NCI-H2227 (cell line): ENCODE data around the gene SERPINA10.

Source experiments
- DNase-seq: peaks from one replicate; lab custom pipeline; 2025; ENCODE audit not compliant: unreplicated experiment; lab: John Stamatoyannopoulos, UW

Gene SERPINA10, protein sequence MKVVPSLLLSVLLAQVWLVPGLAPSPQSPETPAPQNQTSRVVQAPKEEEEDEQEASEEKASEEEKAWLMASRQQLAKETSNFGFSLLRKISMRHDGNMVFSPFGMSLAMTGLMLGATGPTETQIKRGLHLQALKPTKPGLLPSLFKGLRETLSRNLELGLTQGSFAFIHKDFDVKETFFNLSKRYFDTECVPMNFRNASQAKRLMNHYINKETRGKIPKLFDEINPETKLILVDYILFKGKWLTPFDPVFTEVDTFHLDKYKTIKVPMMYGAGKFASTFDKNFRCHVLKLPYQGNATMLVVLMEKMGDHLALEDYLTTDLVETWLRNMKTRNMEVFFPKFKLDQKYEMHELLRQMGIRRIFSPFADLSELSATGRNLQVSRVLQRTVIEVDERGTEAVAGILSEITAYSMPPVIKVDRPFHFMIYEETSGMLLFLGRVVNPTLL

DNA sequence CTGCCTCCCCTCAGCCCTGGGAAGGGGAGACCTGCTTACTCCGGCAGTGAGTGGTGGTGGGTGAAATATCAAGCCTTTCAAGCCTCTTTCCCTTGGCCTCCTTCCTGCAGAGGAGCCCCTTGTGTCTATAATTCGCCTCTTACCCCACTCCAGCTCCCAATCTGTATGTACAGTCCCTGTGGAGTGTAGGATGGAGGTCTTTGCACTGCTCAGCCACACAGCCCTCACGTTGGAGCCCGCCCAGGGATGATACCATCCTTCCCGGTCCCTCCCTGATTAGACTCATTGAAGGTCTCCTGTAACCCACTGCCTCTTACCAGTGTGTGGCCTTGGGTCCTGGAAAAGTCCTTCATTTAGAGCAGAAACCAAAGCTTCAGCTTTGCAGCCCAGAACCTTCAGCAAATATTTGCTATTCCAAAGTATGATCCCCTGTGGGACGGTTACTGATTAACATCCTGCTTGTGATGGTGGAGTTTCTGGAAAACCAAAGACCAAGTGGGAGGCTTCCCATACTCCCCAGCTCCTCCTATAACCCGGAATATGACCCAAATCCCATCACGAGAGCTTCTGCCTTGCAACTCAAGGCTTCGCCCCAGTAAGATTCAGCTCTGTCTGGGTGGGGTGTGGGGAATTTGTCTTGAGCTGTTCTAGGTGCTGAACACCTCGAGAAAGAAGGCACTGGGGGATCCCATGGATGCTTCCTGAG is at the start of gene SERPINA10:
TSS of gene SERPINA10 (minus strand) at position 397 of the 706 bp plus-strand sequence. CDS start 2,675 bp downstream, outside the sequence.
- DNase-seq: no peak

DNA sequence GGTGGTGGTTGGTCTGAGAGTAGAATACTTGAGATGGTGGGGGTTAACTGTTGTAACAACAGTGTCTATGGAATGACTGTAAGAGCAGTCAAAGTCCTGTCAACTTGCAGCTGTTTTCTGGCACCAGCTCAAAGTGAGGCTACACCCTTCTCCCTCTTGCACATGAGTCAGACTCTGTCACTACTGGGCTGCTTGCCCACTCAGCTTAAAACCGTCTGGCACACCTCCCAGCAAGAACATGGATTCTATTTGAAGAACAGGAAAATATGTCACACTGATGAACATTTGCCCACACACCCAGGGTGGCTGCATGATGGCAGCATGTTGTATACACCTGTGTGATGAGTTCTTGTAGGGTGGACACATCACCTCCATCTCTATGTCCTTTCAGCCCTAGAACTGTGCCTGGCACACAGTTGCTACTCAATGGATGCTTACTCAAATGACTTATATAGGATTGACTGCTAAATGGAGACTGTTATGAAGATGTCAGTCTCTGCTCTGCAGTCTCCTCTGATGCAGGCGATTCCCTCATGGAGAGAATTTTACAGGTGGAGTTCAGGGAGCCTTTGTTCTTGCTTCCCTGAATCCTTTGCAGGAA is 49.4 kb upstream of the SERPINA10 start:
- DNase-seq: no peak

DNA sequence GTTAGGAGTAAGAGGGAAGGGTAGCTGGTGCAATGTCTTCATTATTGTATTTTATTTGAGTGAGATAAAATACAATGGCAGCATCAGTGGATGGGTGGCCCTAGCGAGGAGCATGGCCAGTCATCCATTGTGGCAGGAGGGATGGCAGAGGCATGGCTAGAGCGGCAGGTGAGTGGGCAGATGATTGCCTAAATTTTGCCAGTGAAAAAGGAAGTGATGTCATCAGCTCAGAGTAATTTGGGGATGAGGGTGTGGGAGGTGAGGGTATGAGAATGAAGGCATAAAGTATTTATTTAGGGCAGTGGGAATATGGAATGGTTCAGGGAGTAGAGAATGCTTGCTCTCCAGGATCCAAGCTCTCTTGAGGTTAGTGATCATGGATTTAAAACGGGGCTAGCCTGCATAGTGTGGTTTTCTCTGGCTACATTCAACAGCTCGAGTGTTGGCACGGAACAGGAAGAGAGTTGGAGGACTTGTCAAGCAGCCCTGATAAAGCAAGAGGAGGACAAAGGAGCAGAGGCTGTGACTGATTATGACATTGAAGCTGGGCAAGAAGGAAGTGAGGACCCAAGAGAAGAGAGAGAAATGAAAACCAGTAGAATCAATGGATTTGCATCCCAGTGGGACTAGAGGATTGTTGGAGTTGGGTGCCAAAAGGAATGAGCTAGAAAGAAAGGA is 48.7 kb upstream of the SERPINA10 start:
- no peak for DNase-seq

DNA sequence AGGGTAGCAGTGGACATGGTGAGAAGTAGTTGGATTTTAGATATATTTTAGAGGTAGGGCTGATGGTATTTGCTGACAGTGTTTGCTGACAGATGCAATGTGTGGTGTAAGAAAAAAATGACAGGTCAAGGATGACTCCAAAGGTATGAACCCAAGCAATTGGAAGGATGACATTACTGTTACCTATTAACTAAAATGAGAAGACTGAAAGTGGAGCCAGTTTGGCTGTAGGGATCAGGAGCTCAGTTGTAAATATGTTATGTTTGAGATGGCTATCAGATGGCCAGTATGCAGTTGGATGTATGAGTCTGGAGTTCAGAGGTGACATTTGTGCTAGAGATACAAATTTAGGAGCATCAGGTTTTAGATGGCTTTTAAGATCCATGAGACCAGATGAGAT is 47.5 kb upstream of the SERPINA10 start:
- no peak for DNase-seq

DNA sequence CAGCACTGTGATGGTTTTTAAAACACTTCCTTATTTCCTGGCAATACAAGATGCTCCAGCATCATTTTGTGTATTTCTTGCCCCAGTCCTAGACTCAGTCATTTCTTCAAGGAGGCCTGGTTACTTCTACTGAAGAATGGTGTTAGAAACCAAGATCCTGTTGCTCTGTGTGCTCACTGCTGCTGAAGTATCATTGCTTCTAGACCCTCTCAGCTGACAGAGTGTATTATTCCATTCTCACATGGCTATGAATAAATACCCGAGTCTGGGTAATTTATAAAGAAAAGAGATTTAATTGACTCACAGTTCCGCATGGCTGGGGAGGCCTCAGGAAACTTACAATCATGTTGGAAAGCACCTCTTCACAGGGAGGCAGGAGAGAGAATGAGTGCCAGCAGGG is 45.0 kb upstream of the SERPINA10 start:
- no peak for DNase-seq

DNA sequence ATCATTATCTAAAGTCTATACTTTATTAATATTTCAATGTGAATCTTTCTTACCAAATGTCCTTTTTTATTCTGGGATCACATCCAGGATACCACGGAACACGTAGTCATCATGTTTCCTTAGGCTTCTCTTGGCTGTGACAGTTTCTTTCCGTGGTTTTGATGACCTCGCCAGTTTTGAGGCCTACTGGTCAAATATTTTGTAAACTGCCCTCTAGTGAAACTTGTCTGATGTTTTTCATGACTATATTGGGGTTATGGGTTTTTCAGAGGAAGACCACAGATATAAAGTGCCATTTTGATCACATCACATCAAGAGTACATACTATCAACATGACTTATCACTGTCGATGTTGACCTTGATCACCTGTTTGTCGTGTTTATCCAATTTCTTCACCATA is 44.2 kb upstream of the SERPINA10 start:
- DNase-seq: no peak

DNA sequence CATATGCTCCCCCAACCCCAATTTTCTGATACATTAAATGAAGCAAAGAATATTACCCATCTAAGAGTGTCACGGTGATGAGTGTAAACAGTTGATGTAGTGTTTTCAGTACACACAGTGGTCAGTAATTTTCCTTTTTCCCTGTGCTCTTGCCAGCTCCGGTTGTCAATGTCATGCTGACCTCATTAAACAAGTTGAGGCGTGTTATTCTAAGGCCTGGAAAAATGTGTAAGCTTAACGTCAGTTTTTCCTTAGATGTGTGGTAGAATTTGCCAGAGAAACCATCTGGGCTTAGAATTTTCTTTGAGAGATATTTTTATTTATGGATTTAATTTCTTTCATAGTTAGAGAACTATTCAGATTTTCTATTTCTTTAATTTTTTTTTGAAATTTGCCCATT is 41.8 kb upstream of the SERPINA10 start:
- no peak for DNase-seq

DNA sequence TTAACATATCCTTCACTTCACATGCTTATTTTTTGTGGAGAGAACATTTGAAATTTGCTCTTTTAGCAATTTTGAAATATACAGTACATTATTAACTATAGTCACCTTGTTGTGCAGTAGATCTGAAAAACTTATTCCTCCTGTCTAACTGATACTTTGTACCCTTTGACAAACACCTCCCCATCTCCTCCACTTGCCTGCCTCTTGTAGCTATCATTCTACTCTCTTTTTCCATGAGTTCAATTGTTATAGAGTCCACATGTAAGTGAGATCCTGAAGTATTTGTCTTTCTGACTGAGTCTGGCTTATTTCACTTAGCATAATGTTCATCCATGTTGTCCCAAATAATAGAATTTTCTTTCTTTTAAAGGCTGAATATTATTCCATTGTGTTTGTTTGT is 39.5 kb upstream of the SERPINA10 start:
- no peak for DNase-seq

DNA sequence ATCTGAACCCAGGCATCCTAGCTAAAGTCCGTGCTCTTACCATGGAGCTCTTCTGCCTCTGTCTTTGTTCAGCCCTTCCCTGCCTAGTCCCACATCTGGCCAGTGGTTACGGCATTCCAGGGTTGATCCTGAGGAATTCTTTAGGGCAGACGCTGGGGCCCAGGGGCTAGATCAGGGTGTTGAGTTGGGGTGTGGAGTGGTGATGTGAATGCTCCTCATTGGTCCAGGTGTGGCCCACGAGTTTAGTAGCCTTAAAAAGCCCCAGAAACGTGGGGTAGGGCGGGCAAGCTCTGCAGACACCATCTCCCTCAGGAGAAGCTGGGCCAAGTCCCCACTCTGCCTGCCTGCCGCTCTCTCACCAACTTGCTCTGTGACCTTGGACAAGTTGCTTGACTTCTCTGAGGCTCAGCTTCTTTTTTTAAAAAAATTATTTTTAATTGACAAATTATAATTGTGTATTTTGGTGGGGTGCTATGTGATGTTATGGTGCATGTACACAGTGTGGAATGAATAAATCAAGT is 39.1 kb upstream of the SERPINA10 start:
- DNase-seq: no peak

DNA sequence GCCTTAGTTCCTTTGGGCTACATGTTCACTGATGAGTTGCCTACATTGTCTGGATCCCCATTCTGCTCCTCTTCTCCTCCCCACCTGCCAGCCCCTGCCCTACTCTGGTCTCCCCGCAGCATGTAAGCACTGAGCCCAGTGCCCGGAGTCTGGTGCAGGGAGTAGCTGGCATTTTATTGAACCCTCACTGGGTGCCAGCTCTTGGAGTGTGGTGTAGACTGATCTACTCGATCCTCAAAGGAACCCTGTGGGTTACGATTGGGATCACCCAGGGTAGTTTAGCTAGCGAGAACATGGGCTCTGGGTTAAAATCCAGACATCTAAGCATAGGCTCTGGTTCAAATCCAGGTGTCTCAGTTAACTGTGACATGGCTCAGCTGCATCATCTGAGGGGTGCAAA is 38.4 kb upstream of the SERPINA10 start:
- DNase-seq: no peak

DNA sequence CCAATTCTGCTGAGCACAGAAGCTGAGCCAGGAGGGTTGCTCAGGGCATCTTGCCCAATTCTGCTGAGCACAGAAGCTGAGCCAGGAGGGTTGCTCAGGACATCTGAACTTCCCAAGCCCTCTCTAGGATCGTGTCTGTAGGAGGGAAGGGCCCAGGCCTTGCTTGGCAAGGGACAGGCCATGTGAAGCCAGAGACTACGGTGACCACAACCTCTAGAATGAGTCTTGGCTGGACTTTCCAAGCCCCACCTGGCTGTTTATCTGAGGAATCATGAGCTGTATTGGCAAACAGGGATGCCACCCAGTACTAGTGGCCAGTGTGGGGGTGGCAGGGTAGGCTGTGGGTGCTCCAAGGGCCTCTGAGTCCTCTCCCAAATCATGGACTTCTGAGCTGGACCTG is 37.8 kb upstream of the SERPINA10 start:
- DNase-seq: no peak

DNA sequence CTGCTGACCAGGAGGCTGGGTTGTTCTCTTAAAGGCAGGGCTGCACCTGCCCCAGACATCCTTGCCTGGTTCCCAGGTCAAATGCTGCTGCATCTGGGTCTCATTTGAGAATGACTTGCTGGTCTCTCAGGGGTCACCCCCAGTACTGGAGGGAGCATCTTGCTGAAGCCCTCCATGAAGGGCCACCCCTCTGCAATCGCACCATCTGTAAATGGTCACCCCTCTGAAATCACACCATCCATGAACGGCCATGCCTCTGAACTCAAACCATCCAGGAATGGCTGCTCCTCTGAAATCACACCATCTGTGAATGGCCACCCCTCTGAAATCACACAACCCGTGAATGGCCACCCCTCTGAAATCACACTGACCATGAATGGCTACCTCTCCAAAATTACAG is 37.4 kb upstream of the SERPINA10 start:
- no peak for DNase-seq

DNA sequence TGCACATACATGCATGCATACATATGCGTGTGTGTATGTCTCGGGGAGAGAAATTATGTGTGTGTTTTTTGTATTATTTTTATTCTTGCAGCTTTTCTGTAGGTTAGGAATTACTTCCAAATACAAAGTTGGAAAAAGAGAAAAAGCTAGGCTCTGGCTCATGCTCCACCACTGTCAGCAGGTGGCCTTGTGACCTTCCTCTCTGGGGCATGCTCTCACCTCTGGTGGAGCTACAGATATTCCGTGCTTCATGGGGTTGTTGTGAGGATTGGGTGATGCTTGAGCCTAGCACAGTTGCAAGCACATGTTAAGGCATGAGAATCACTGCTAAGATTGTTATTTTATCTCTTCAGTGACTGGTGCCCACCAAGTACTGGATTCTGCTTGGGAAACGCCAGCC is 36.8 kb upstream of the SERPINA10 start:
- DNase-seq: no peak

DNA sequence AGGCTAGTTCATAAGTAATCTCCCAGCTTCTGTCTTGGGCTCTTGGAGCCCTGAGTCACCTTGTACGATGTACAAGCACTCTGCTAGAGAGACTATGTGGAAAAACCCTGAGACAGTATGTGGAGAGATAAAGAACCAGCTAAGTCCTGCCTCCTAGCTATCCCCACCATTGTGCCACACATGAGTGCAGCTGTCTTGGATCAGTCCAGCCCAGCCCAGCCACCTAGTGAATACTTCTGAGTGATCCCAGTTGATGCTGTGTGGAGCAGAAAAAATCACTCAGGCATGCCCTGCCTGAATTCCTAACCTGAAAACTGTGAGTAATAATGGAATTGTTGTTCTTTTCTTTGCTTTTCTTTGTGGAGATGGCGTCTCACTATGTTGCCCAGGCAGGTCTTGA is 35.1 kb upstream of the SERPINA10 start:
- no peak for DNase-seq

DNA sequence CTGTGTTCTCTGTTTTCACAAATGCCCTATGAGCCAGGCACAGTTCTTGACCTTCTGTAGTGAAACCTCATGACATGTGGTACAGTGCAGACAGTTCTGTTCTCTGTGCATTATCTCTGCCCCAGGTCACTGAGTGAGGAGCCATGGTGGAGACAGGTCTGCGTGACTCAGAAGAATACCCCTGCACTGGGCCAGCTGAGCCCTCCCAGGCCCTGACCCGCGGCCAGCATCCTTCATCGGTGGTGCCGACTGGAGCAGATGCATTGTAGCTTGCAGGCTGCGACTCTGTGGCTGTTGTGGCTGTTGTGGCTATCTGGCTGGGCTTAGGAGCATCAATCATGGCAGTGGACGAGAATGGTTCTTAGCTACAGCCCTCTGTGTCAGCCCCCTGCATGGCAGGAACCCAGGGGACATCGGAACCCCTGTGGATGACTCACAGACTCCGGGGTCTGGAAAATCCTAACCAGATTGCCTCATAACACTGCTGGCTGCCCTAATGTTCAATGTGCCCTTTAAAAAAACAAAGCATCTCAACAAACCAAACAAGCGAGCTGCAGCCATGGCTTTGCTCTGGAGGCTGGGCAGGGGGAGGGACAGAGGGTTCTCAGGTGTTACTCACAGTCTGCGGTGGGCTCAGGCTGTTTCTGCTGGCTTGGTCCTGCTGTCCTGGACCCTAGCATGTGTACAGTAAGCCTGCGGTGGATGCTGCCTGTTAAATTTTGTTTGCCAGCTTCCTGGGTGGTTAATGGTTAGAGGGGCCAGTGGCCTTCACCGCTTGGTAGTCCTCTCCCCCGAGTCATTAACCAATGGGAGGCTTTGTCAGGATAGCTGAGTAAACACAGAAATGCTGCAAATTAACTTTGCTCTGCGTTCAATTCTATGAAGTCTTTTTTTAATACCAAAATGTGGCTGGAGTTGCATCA is 29.8 kb upstream of the SERPINA10 start, which contains the start of gene SERPINA6:
TSS of gene SERPINA6 (minus strand) at position 689 of the 923 bp plus-strand sequence. CDS start 8,688 bp downstream, outside the sequence.
- DNase-seq: peak; percentile 7

DNA sequence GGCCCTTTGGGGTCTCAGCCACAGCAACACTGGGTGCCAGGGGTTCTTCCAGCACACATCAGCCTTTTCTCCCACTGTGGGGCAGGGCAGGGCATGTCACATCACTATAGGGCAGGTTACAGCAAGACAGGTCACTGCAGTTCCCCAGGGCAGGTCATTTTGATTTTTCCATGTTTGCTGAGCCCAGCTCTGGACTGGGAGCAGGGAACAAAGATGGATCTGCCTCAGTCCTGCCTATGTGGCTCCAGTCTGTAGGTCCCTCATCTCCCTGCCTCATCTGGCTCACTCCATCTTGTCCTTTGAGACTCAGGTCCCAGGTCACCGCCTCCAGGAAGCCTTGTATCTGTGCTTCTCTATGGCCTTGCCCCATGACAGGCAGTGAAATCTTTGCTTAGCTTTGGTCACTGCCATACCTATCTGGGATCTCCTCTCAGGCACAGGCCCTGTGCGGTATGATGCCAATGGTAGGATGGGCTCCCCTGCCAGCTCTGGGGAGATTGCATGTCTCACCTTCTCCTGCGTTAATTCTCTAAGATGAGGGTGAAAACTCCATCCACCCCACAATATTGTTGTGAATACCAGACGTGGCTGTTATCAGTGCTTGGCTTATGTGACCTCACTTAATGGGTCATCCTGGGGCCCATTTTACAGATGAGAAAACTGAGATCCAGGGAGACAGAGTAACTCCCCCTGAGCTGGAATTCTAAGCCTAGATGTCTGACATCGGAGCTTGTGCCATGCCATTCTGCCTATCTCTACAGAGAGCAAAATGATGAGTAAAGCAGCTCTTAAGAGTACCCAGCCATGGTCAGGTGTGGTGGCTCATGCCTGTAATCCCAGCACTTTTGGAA is 28.6 kb upstream of the SERPINA10 start:
- DNase-seq: no peak

DNA sequence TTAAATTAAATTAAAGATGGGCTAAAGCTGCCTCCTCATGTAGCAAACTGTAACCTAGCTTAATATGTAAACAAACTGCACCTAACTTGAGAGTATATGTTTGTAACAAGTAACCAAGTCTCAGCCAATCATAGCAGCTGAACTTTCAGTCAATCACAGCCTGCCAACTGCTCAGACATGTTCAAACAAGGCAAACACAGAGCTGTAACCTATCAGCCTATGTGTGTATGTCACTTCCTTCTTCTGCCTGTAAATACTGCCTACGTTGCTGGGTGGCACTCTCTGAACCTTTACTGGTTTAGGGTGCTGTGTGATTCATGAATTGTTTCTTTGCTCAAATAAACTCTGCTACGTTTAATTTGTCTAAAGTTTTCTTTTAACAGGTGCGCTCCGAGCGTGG is 27.2 kb upstream of the SERPINA10 start:
- DNase-seq: no peak

DNA sequence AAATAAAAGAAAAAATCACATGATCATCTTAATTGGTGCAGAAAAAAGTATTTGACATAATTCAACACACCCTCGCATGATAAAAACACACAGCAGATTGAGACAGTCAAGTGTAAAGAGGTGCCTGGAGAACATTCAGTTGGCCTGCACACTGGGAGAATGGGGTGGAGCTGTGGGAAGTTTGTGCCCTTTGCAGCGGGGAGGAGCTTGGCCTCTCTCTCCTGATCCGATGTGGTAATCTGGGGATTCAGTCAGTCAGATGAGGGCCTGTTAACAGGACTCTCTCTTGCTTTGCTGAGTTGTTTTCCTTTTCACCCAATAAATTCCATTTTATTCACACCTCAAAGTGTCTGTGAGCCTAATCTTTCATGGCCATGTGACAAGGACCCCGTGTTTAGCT is 24.2 kb upstream of the SERPINA10 start:
- DNase-seq: no peak

DNA sequence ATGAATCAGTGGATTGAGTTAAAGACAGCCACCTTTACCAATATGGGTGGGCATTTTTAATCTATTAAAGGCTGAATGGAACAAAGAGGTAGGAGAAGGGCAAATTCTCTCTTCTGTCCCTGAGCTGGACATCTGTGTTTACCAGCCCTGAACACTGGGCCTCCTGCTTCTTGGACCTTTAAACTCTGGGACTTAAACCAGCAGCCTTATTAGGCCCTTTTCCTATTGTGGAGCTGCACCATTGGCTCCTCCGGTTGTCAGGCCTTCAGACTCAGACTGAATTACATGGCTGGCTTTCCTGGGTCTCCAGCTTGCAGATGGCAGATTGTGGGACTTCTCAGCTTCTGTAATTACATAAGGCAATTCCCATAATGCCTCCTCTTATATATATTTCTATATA is 23.6 kb upstream of the SERPINA10 start:
- DNase-seq: peak; percentile 25
